ENCODE measurements around the gene IQUB. TPM values are rescaled to one million over a fixed set of nuclear protein-coding genes. Genes with fewer than 3 reads are reported as not detected.
"Not testable (repeated sequence)": the region's sequence is repeated elsewhere in the genome, so short reads cannot be mapped to it uniquely, and the experiment has no call there.

The IQUB gene
- total RNA-seq, 1 experiment from 2014 or later: 0.30 TPM

GRCh38 chr7:123498031-123498430 is 36.4 kb downstream of the IQUB start:
- DNase-seq (ENCODE audit: extremely low read depth, low read depth): no peak

- peak; percentile 59 for DNase-seq (ENCODE audit: extremely low read depth, low read depth)
These were observed 40.1 kb downstream of the IQUB start for GRCh38 chr7:123494193-123494796.

- DNase-seq (ENCODE audit: extremely low read depth, low read depth): no peak
These were observed 41.9 kb downstream of the IQUB start for GRCh38 chr7:123492485-123492884.

GRCh38 chr7:123485721-123486120 is 48.7 kb downstream of the IQUB start:
- DNase-seq (ENCODE audit: extremely low read depth, low read depth): no peak

GRCh38 chr7:123485187-123485586 is 49.2 kb downstream of the IQUB start:
- DNase-seq (ENCODE audit: extremely low read depth, low read depth): no peak

GRCh38 chr7:123484199-123484598 is 50.2 kb downstream of the IQUB start:
- no peak for DNase-seq (ENCODE audit: extremely low read depth, low read depth)

- DNase-seq (ENCODE audit: extremely low read depth, low read depth): no peak
These were observed 54.3 kb downstream of the IQUB start for GRCh38 chr7:123480107-123480506.

GRCh38 chr7:123478056-123478455 is 56.3 kb downstream of the IQUB start:
- DNase-seq (ENCODE audit: extremely low read depth, low read depth): not testable (repeated sequence)

- no peak for DNase-seq (ENCODE audit: extremely low read depth, low read depth)
These were observed 61.5 kb downstream of the IQUB start for GRCh38 chr7:123472750-123473445.

- no peak for DNase-seq (ENCODE audit: extremely low read depth, low read depth)
These were observed 62.1 kb downstream of the IQUB start for GRCh38 chr7:123472327-123472726.

- no peak for DNase-seq (ENCODE audit: extremely low read depth, low read depth)
These were observed 66.1 kb downstream of the IQUB start for GRCh38 chr7:123468303-123468702.

- no peak for DNase-seq (ENCODE audit: extremely low read depth, low read depth)
These were observed 70.5 kb downstream of the IQUB start for GRCh38 chr7:123463890-123464289.

GRCh38 chr7:123460616-123461015 is 73.8 kb downstream of the IQUB start:
- DNase-seq (ENCODE audit: extremely low read depth, low read depth): no peak

- DNase-seq (ENCODE audit: extremely low read depth, low read depth): no peak
These were observed 78.4 kb downstream of the IQUB start for GRCh38 chr7:123455965-123456470.

GRCh38 chr7:123440101-123440548 is 94.3 kb downstream of the IQUB start:
- no peak for DNase-seq (ENCODE audit: extremely low read depth, low read depth)

GRCh38 chr7:123439191-123439590 is 95.2 kb downstream of the IQUB start:
- no peak for DNase-seq (ENCODE audit: extremely low read depth, low read depth)

GRCh38 chr7:123437447-123437995 is 96.9 kb downstream of the IQUB start:
- DNase-seq (ENCODE audit: extremely low read depth, low read depth): no peak

GRCh38 chr7:123435080-123435700 is 99.2 kb downstream of the IQUB start:
- no peak for DNase-seq (ENCODE audit: extremely low read depth, low read depth)

- DNase-seq (ENCODE audit: extremely low read depth, low read depth): no peak
These were observed 100.7 kb downstream of the IQUB start for GRCh38 chr7:123433665-123434064.

- DNase-seq (ENCODE audit: extremely low read depth, low read depth): peak; percentile 24
These were observed 101.8 kb downstream of the IQUB start for GRCh38 chr7:123432601-123433000.

GRCh38 chr7:123431075-123431614 is 103.2 kb downstream of the IQUB start:
- DNase-seq (ENCODE audit: extremely low read depth, low read depth): no peak

All from NCI-H460 (cell line).